Hepatic stellate cell (primary cell): ENCODE results near the gene CNN2.

Experiments used
- DNase-seq: peaks from one replicate; pipeline ENCODE4 v3.0.0; 2011; ENCODE audit warnings: low spot score

Gene CNN2

GRCh38 chr19:1026783-1027649 is 608 bp downstream of the CNN2 start:
- DNase-seq: no peak

- no peak for DNase-seq
Observed at GRCh38 chr19:1027650-1028061, 1.2 kb downstream of the CNN2 start.

- DNase-seq: peak; percentile 98
Observed at GRCh38 chr19:1028062-1028926, 1.9 kb downstream of the CNN2 start.

- DNase-seq: no peak
Observed at GRCh38 chr19:1032264-1032867, 6.0 kb downstream of the CNN2 start.

GRCh38 chr19:1035998-1036621 is 9.7 kb downstream of the CNN2 start:
- DNase-seq: no peak

- DNase-seq: no peak
Observed at GRCh38 chr19:1037621-1038064, 11.2 kb downstream of the CNN2 start.

GRCh38 chr19:1038978-1039645 is 12.7 kb downstream of the CNN2 start:
- no peak for DNase-seq

GRCh38 chr19:1039646-1040475 is 13.5 kb downstream of the CNN2 start, which contains the start of gene ABCA7:
Gene ABCA7 (plus strand): TSS chr19:1040107. CDS start chr19:1041362, 1,255 bp downstream.
- peak; percentile 98 for DNase-seq

- peak; percentile 100 for DNase-seq
Observed at GRCh38 chr19:1040476-1041271, 14.3 kb downstream of the CNN2 start.

- DNase-seq: no peak
Observed at GRCh38 chr19:1041272-1041834, 14.9 kb downstream of the CNN2 start.

GRCh38 chr19:1041835-1042685 is 15.7 kb downstream of the CNN2 start:
- DNase-seq: peak; percentile 85

GRCh38 chr19:1042689-1043511 is 16.5 kb downstream of the CNN2 start:
- peak; percentile 53 for DNase-seq

- DNase-seq: peak; percentile 62
Observed at GRCh38 chr19:1045247-1045603, 18.8 kb downstream of the CNN2 start.

- DNase-seq: no peak
Observed at GRCh38 chr19:1046117-1046626, 19.8 kb downstream of the CNN2 start.

- DNase-seq: no peak
Observed at GRCh38 chr19:1046836-1047695, 20.7 kb downstream of the CNN2 start.

GRCh38 chr19:1047696-1048147 is 21.3 kb downstream of the CNN2 start:
- no peak for DNase-seq
